Colonic mucosa (tissue), 4 donors: ENCODE measurements around the gene SOD3. TPM values are rescaled to one million over a fixed set of nuclear protein-coding genes. Genes with fewer than 3 reads are reported as not detected.
A peak's percentile ranks its signal among the peaks of the same experiment; 100 is the strongest.

Experiments
- DNase-seq: peaks from one replicate; pipeline ENCODE4 v3.0.0-alpha.2; 2020
- H3K27ac ChIP-seq: fragments of 200-600 bp; one replicate; pipeline ENCODE4 v1.8.0; 2021
- H3K27me3 ChIP-seq: fragments of 200-600 bp; one replicate; pipeline ENCODE4 v1.8.0; 2021
- H3K36me3 ChIP-seq: fragments of 200-600 bp; one replicate; pipeline ENCODE4 v1.8.0; 2021
- H3K4me1 ChIP-seq: fragments of 200-600 bp; one replicate; pipeline ENCODE4 v1.8.0; 2021; ENCODE audit warnings: mild to moderate bottlenecking
- H3K4me3 ChIP-seq: fragments of 200-600 bp; one replicate; pipeline ENCODE4 v1.8.0; 2021
- H3K9ac ChIP-seq, 2 donors: one replicate each; pipeline ENCODE4 v1.7.0; 2013; ENCODE audit warnings: control low read depth in 2 of 2, low read depth in 2 of 2, low read length in 2 of 2
- H3K9me3 ChIP-seq: fragments of 200-600 bp; one replicate; pipeline ENCODE4 v1.8.0; 2021
- CTCF ChIP-seq: fragments of 200-600 bp; IDR thresholded peaks from one replicate; pipeline ENCODE4 v1.8.0; 2022; ENCODE audit warnings: antibody characterized with exemption, mild to moderate bottlenecking
- intact Hi-C: fragments of 100-400 bp; cut with DNase I; formaldehyde crosslinking; loops from one replicate; pipeline ENCODE4 v1.14.1; 2022
- total RNA-seq, 2 donors: library from RNA; stranded (reverse); fragmentation: NEBNext Ultra II Directional in 1 of 2; extraction: Animal tissue kit (Norgen Biotek cat#: 25700) in 1 of 2; gene quantifications; one replicate each; pipeline ENCODE4 v1.2.1, GENCODE V29; 2021
- donor health status: healthy.
- donor health status: DM: no; HTN: no; CAD: no.
- donor health status: DM: no; HTN: no; CAD: no.

SOD3 gene
- total RNA-seq, 2 donors from 2014 or later, result 22.3 to 35.8 TPM

GRCh38 chr4:24799196-24799543, 3.8 kb downstream of the SOD3 start:
- H3K27me3 ChIP-seq, result peaks cover 4% of the 10 kb centered on the region

GRCh38 chr4:24799544-24800324, 4.4 kb downstream of the SOD3 start:
- no peaks in the 10 kb centered on the region for H3K9me3 ChIP-seq
- DNase-seq, result no peak
- H3K27ac ChIP-seq, result no peak overlapping the region
- peaks cover 3% of the 10 kb centered on the region for H3K4me1 ChIP-seq
- H3K27me3 ChIP-seq, result peaks cover 4% of the 10 kb centered on the region
- no peak overlapping the region for H3K9ac ChIP-seq
- intact Hi-C loops, result loop anchor here (5.0 kb wide), 1 partner anchor 113 kb away; the partner anchor contains the start of gene CCDC149
- no peak overlapping the region for H3K4me3 ChIP-seq
- TF ChIP-seq CTCF, result no peak
- no peaks in the 10 kb centered on the region for H3K36me3 ChIP-seq

More at GRCh38 chr4:24799196-24799543, 3.8 kb downstream of the SOD3 start:
- no peak for TF ChIP-seq CTCF
- Histone ChIP-seq H3K36me3 (no peaks in the 10 kb centered on the region), H3K4me3 (no peak overlapping the region), H3K4me1 (peaks cover 3% of the 10 kb centered on the region), H3K9ac (no peak overlapping the region), H3K27ac (no peak overlapping the region), H3K9me3 (no peaks in the 10 kb centered on the region)
- intact Hi-C loops, result loop anchor here (5.0 kb wide), 1 partner anchor 113 kb away; the partner anchor contains the start of gene CCDC149
- peak; percentile 15 for DNase-seq

- Histone ChIP-seq H3K27ac (peak overlapping the region; percentile 22), H3K36me3 (no peaks in the 10 kb centered on the region), H3K9me3 (no peaks in the 10 kb centered on the region), H3K27me3 (peaks cover 4% of the 10 kb centered on the region), H3K4me1 (no peaks in the 10 kb centered on the region), H3K9ac (no peak overlapping the region), H3K4me3 (no peak overlapping the region)
- intact Hi-C loops, result no loop called here
- no peak for DNase-seq
- no peak for TF ChIP-seq CTCF
Measured at GRCh38 chr4:24800325-24800895, 5.0 kb downstream of the SOD3 start.

- H3K9ac ChIP-seq, result no peak overlapping the region
- TF ChIP-seq CTCF, result no peak
- no peaks in the 10 kb centered on the region for H3K4me1 ChIP-seq
- H3K4me3 ChIP-seq, result no peak overlapping the region
- intact Hi-C loops, result no loop called here
- DNase-seq, result no peak
- H3K27me3 ChIP-seq, result peaks cover 4% of the 10 kb centered on the region
- H3K9me3 ChIP-seq, result no peaks in the 10 kb centered on the region
- H3K36me3 ChIP-seq, result no peaks in the 10 kb centered on the region
- H3K27ac ChIP-seq, result no peak overlapping the region
Measured at GRCh38 chr4:24801136-24801855, 5.9 kb downstream of the SOD3 start.

GRCh38 chr4:24802648-24803047, 7.3 kb downstream of the SOD3 start:
- Histone ChIP-seq H3K27me3 (peaks cover 4% of the 10 kb centered on the region), H3K36me3 (no peaks in the 10 kb centered on the region), H3K9ac (no peak overlapping the region), H3K4me1 (no peaks in the 10 kb centered on the region), H3K27ac (no peak overlapping the region), H3K4me3 (no peak overlapping the region), H3K9me3 (no peaks in the 10 kb centered on the region)
- DNase-seq, result no peak
- intact Hi-C loops, result no loop called here
- TF ChIP-seq CTCF, result no peak
